G401.6 (cell line): Measurements from ENCODE around the gene EPB41L4B.
"Not testable (repeated sequence)": the region's sequence is repeated elsewhere in the genome, so short reads cannot be mapped to it uniquely, and the experiment has no call there.

Experiments
- FAIRE-seq: peaks from 2 replicates; lab custom pipeline; 2012; peaks lifted over from hg19 to GRCh38; lab: Jason Lieb, UNC

EPB41L4B gene

GRCh38 chr9:109320742-109321448 is at the start of gene EPB41L4B:
Gene EPB41L4B (minus strand): TSS chr9:109321059. CDS start chr9:109320446, 613 bp downstream.
- FAIRE-seq = no peak

GRCh38 chr9:109369285-109369684 is 48.4 kb upstream of the EPB41L4B start:
- no peak for FAIRE-seq

- no peak for FAIRE-seq
Measured at GRCh38 chr9:109360771-109361170, 39.9 kb upstream of the EPB41L4B start.

- FAIRE-seq = not testable (repeated sequence)
Measured at GRCh38 chr9:109358968-109359603, 38.2 kb upstream of the EPB41L4B start.

GRCh38 chr9:109355564-109356297 is 34.9 kb upstream of the EPB41L4B start:
- FAIRE-seq = no peak

GRCh38 chr9:109354190-109354589 is 33.3 kb upstream of the EPB41L4B start:
- FAIRE-seq = no peak

GRCh38 chr9:109351032-109351431 is 30.2 kb upstream of the EPB41L4B start:
- no peak for FAIRE-seq

- FAIRE-seq = no peak
Measured at GRCh38 chr9:109349421-109349846, 28.6 kb upstream of the EPB41L4B start.

GRCh38 chr9:109346904-109347303 is 26.0 kb upstream of the EPB41L4B start:
- no peak for FAIRE-seq

- FAIRE-seq = no peak
Measured at GRCh38 chr9:109344866-109345265, 24.0 kb upstream of the EPB41L4B start.

- no peak for FAIRE-seq
Measured at GRCh38 chr9:109342878-109343277, 22.0 kb upstream of the EPB41L4B start.

GRCh38 chr9:109341561-109341960 is 20.7 kb upstream of the EPB41L4B start:
- FAIRE-seq = no peak

GRCh38 chr9:109340979-109341378 is 20.1 kb upstream of the EPB41L4B start:
- FAIRE-seq = not testable (repeated sequence)

- FAIRE-seq = no peak
Measured at GRCh38 chr9:109336409-109336808, 15.6 kb upstream of the EPB41L4B start.

- no peak for FAIRE-seq
Measured at GRCh38 chr9:109335929-109336328, 15.1 kb upstream of the EPB41L4B start.

- FAIRE-seq = no peak
Measured at GRCh38 chr9:109335121-109335520, 14.3 kb upstream of the EPB41L4B start.

- no peak for FAIRE-seq
Measured at GRCh38 chr9:109331353-109331752, 10.5 kb upstream of the EPB41L4B start.

- no peak for FAIRE-seq
Measured at GRCh38 chr9:109329638-109330258, 8.9 kb upstream of the EPB41L4B start.

- no peak for FAIRE-seq
Measured at GRCh38 chr9:109328978-109329637, 8.2 kb upstream of the EPB41L4B start.

GRCh38 chr9:109325089-109325488 is 4.2 kb upstream of the EPB41L4B start:
- no peak for FAIRE-seq

- FAIRE-seq = no peak
Measured at GRCh38 chr9:109323771-109324170, 2.9 kb upstream of the EPB41L4B start.

GRCh38 chr9:109321727-109322126 is 868 bp upstream of the EPB41L4B start:
- no peak for FAIRE-seq
